DOHH2 (cell line): ENCODE measurements around the gene AURKAIP1.

Experiments
- H3F3A ChIP-seq: fragments of 200-600 bp; sonication (generic), shearing (Covaris generic); 2 replicates; pipeline ENCODE4 v1.6.0; 2016; ENCODE audit warnings: antibody characterized with exemption, mild to moderate bottlenecking; ENCODE audit not compliant: control insufficient read depth, insufficient read depth
- H3K27ac ChIP-seq: fragments of 200-600 bp; sonication (generic); 2 replicates; pipeline ENCODE4 v1.5.1; 2014; ENCODE audit warnings: low read depth, mild to moderate bottlenecking, low read length, moderate library complexity
- H3K27me3 ChIP-seq: fragments of 200-600 bp; sonication (generic); 2 replicates; pipeline ENCODE4 v1.6.1; 2014; ENCODE audit warnings: mild to moderate bottlenecking, low read length, mixed read lengths; ENCODE audit not compliant: control insufficient read depth
- H3K36me3 ChIP-seq: fragments of 200-600 bp; sonication (generic); 2 replicates; pipeline ENCODE4 v1.6.1; 2014; ENCODE audit warnings: mild to moderate bottlenecking, low read length, moderate library complexity, mixed read lengths; ENCODE audit not compliant: control insufficient read depth
- H3K4me1 ChIP-seq: fragments of 200-600 bp; sonication (generic); 2 replicates; pipeline ENCODE4 v1.6.1; 2014; ENCODE audit warnings: mild to moderate bottlenecking, low read length, mixed read lengths; ENCODE audit not compliant: control insufficient read depth
- H3K4me2 ChIP-seq: fragments of 200-600 bp; sonication (generic); 2 replicates; pipeline ENCODE4 v1.6.0; 2014; ENCODE audit warnings: mild to moderate bottlenecking, low read length, moderate library complexity
- H3K4me3 ChIP-seq: fragments of 200-600 bp; sonication (generic); 2 replicates; pipeline ENCODE4 v1.5.1; 2014; ENCODE audit warnings: mild to moderate bottlenecking, low read length, mixed read lengths
- H3K79me2 ChIP-seq: fragments of 200-600 bp; sonication (generic); 2 replicates; pipeline ENCODE4 v1.6.1; 2014; ENCODE audit warnings: mild to moderate bottlenecking, low read length, mixed read lengths; ENCODE audit not compliant: control insufficient read depth
- H3K9me2 ChIP-seq: fragments of 200-600 bp; sonication (generic); replicated peaks from 2 replicates; pipeline ENCODE4 v1.6.1; 2014; ENCODE audit warnings: mild to moderate bottlenecking, low read length, mixed read lengths; ENCODE audit not compliant: control insufficient read depth
- H3K9me3 ChIP-seq: fragments of 200-600 bp; sonication (generic); 2 replicates; pipeline ENCODE4 v1.6.1; 2014; ENCODE audit warnings: antibody characterized with exemption, low read length, mixed read lengths; ENCODE audit not compliant: control insufficient read depth, insufficient read depth
- H4K20me1 ChIP-seq: fragments of 200-600 bp; sonication (generic); 2 replicates; pipeline ENCODE4 v1.6.0; 2014; ENCODE audit warnings: low read depth, mild to moderate bottlenecking, antibody characterized with exemption, low read length, moderate library complexity; ENCODE audit not compliant: control insufficient read depth, insufficient read depth
- EZH2phosphoT487 ChIP-seq: fragments of 200-600 bp; sonication (generic); IDR thresholded peaks from 2 replicates; pipeline ENCODE4 v1.6.1; 2017; ENCODE audit warnings: borderline replicate concordance, mild to moderate bottlenecking, antibody characterized with exemption, low read length, moderate library complexity, mixed read lengths
- TF ChIP-seq, protein P1 (sequence below): fragments of 200-600 bp; sonication (generic); IDR thresholded peaks from one replicate; pipeline ENCODE4 v1.5.1; 2014; ENCODE audit warnings: antibody characterized with exemption, mild to moderate bottlenecking, low read depth, low read length; ENCODE audit not compliant: poor library complexity, severe bottlenecking

AURKAIP1 gene

DNA sequence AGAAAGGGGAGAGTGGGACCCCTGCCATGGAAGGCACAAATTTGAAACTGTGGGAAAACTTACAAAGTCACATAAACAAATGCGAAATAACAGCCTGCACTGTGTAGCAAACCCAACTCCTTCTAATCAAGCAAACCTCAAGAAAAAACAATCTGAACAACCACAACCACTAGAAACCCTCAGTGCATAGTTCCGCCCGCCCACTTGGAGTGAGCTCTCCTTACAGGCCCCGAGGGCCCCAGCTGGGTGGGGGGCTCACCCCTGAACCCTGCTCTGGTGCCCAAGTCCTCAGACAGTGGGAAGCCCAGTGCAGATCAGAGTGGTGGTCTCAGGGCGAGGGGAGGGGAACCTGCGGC lies 15.7 kb downstream of the AURKAIP1 start:
- TF ChIP-seq, protein P1, sequence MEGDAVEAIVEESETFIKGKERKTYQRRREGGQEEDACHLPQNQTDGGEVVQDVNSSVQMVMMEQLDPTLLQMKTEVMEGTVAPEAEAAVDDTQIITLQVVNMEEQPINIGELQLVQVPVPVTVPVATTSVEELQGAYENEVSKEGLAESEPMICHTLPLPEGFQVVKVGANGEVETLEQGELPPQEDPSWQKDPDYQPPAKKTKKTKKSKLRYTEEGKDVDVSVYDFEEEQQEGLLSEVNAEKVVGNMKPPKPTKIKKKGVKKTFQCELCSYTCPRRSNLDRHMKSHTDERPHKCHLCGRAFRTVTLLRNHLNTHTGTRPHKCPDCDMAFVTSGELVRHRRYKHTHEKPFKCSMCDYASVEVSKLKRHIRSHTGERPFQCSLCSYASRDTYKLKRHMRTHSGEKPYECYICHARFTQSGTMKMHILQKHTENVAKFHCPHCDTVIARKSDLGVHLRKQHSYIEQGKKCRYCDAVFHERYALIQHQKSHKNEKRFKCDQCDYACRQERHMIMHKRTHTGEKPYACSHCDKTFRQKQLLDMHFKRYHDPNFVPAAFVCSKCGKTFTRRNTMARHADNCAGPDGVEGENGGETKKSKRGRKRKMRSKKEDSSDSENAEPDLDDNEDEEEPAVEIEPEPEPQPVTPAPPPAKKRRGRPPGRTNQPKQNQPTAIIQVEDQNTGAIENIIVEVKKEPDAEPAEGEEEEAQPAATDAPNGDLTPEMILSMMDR = no peak
- no peak for TF ChIP-seq EZH2phosphoT487
- Histone ChIP-seq H3K4me1 (no peaks in the 10 kb centered on the region), H3F3A (no peaks in the 10 kb centered on the region), H3K27ac (no peak overlapping the region), H4K20me1 (no peaks in the 10 kb centered on the region), H3K36me3 (no peaks in the 10 kb centered on the region), H3K4me3 (no peak overlapping the region), H3K4me2 (no peak overlapping the region), H3K79me2 (no peaks in the 10 kb centered on the region), H3K27me3 (peaks cover 13% of the 10 kb centered on the region), H3K9me2 (no peaks in the 10 kb centered on the region), H3K9me3 (no peaks in the 10 kb centered on the region)

DNA sequence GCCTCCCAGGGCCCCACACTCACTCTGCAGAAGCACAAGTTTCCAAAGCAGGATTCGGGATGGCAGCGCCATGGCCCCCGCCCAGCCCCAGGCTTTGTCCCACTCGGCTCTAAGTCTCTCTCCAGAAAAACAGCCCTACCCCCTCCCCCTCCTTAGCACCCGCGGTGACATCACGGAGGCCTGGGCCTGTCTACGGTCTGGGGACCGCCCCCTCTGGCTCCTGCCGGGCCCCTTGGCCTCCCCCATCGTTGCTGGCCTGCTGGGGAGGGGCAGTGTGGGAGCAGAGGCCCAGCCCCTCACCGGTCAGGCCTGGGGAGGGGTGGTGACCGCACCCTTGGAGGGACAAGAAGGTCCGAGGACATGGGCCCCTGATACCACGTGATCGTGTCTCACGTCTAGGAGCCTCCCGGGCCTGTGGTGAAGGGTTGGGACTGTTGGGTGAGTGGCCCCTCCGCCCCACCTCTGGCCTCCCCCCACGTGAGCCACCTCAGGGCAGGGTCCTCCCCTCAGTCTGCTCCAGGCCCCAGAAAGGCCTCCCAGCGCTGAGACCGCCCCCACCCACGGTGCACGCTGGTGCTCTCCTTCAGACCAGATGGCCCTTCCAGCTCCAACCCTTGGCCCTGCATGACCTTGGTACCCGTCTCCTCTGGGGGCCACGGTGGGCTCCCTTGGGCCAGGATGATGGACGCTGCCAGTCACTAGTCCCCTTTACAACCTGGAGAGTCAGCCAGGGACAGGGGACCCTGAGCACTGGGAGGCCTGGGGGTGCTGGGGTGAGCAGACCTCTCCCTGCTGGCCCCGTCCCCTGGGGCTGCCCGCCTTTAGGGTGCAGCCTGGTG lies 16.4 kb downstream of the AURKAIP1 start, which contains the start of gene MXRA8:
Gene MXRA8, minus strand, starts transcription at position 123 of the 839 bp plus-strand sequence. Its CDS starts 51 bp downstream, at position 72.
- no peak within 1 kb of the TSS for H3K4me3 ChIP-seq
- no peaks in the 10 kb centered on the region for H3K36me3 ChIP-seq
- no peaks in the 10 kb centered on the region for H3K9me3 ChIP-seq
- H3K27me3 ChIP-seq = peaks cover 17% of the 10 kb centered on the region
- H3K9me2 ChIP-seq = no peaks in the 10 kb centered on the region
- no peaks in the 10 kb centered on the region for H3K79me2 ChIP-seq
- TF ChIP-seq EZH2phosphoT487 = no peak
- TF ChIP-seq, protein P1 = no peak
- H4K20me1 ChIP-seq = no peaks in the 10 kb centered on the region
- no peak within 1 kb of the TSS for H3K4me2 ChIP-seq
- H3F3A ChIP-seq = no peaks in the 10 kb centered on the region
- no peak within 1 kb of the TSS for H3K27ac ChIP-seq
- no peaks in the 10 kb centered on the region for H3K4me1 ChIP-seq

DNA sequence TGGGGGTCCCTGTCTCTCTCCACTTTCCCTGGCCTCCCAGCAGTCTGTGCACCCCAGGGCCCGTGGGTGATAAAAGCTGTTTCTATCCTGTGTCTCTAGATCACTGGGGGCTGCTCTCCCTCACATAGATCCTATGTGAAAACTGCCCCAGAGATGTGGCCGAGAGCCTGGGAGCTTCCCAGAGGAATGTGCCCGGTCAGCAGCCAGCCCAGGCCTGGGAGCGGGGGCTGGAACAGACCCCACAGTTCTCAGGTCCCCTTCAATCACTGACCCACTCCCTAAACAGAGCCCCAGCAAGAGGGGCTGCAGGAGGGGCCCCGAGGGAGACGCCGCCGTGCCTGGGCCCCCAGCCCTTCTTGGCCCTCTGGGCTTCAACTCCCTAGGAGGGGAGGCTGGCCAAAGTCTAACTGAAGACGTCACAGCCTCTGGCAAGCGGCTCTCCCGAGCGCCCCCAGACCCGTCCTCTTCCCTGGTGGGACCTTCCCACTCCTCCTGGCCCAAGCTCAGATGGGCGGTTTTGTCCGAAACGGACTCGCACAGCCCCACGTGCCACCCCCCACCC lies 17.1 kb downstream of the AURKAIP1 start:
- no peak overlapping the region for H3K4me2 ChIP-seq
- H3K27ac ChIP-seq = no peak overlapping the region
- TF ChIP-seq EZH2phosphoT487 = no peak
- TF ChIP-seq, protein P1 = no peak
- no peaks in the 10 kb centered on the region for H3K4me1 ChIP-seq
- no peaks in the 10 kb centered on the region for H3K79me2 ChIP-seq
- H3F3A ChIP-seq = no peaks in the 10 kb centered on the region
- peaks cover 24% of the 10 kb centered on the region for H3K27me3 ChIP-seq
- H3K4me3 ChIP-seq = no peak overlapping the region
- no peaks in the 10 kb centered on the region for H3K9me2 ChIP-seq
- H4K20me1 ChIP-seq = no peaks in the 10 kb centered on the region
- no peaks in the 10 kb centered on the region for H3K9me3 ChIP-seq
- no peaks in the 10 kb centered on the region for H3K36me3 ChIP-seq
